GM18505 (cell line): Measurements from ENCODE around the gene PTPRE.

ENCODE experiments used
- ATAC-seq: cut with Tn5 transposase; IDR thresholded peaks from one replicate; pipeline ENCODE4 v1.9.1; 2021; ENCODE audit not compliant: unreplicated experiment
- POLR2A ChIP-seq: IDR thresholded peaks from 4 replicates; pipeline ENCODE4 v1.6.1; 2011; ENCODE audit warnings: borderline replicate concordance; ENCODE audit not compliant: insufficient read depth, insufficient read length; ENCODE audit errors: extremely low read depth

Gene PTPRE

GRCh38 chr10:127906548-127907377, at the start of gene PTPRE:
PTPRE (plus strand) TSS chr10:127907103; CDS start chr10:128040882, 133,779 bp downstream.
- TF ChIP-seq POLR2A, result no peak
- peak; percentile 93 for ATAC-seq

GRCh38 chr10:127860592-127860991, 46.3 kb upstream of the PTPRE start:
- TF ChIP-seq POLR2A, result no peak
- ATAC-seq, result no peak

- ATAC-seq, result no peak
Measured at GRCh38 chr10:127863231-127863825, 43.6 kb upstream of the PTPRE start.

GRCh38 chr10:127866276-127867013, 40.5 kb upstream of the PTPRE start:
- TF ChIP-seq POLR2A, result no peak
- no peak for ATAC-seq

More at GRCh38 chr10:127863231-127863825, 43.6 kb upstream of the PTPRE start:
- no peak for TF ChIP-seq POLR2A

GRCh38 chr10:127867805-127868204, 39.1 kb upstream of the PTPRE start:
- ATAC-seq, result no peak
- no peak for TF ChIP-seq POLR2A

GRCh38 chr10:127869329-127869728, 37.6 kb upstream of the PTPRE start:
- TF ChIP-seq POLR2A, result no peak
- ATAC-seq, result no peak

GRCh38 chr10:127871631-127872010, 35.3 kb upstream of the PTPRE start:
- TF ChIP-seq POLR2A, result no peak
- ATAC-seq, result no peak

GRCh38 chr10:127872011-127872761, 34.7 kb upstream of the PTPRE start:
- no peak for TF ChIP-seq POLR2A
- no peak for ATAC-seq

- TF ChIP-seq POLR2A, result no peak
- no peak for ATAC-seq
Measured at GRCh38 chr10:127872871-127873600, 33.9 kb upstream of the PTPRE start.

- no peak for TF ChIP-seq POLR2A
- no peak for ATAC-seq
Measured at GRCh38 chr10:127873901-127874470, 32.9 kb upstream of the PTPRE start.

GRCh38 chr10:127874671-127875448, 32.0 kb upstream of the PTPRE start:
- TF ChIP-seq POLR2A, result no peak
- no peak for ATAC-seq
